CD4-positive, alpha-beta T cell treated with Interleukin-6 for 4 hours (primary cell): ENCODE results near the gene MYEF2.

Source experiments
- DNase-seq: peaks from one replicate; pipeline ENCODE4 v3.0.0-alpha.2; 2020; ENCODE audit warnings: mixed read lengths

The MYEF2 gene

GRCh38 chr15:48144889-48145288 is 33.2 kb downstream of the MYEF2 start:
- DNase-seq, result no peak

- no peak for DNase-seq
Measured at GRCh38 chr15:48143856-48144255, 34.2 kb downstream of the MYEF2 start.

- DNase-seq, result no peak
Measured at GRCh38 chr15:48132874-48133273, 45.2 kb downstream of the MYEF2 start.

GRCh38 chr15:48131324-48131723 is 46.8 kb downstream of the MYEF2 start:
- no peak for DNase-seq

GRCh38 chr15:48126667-48127355 is 51.3 kb downstream of the MYEF2 start:
- DNase-seq, result no peak

- DNase-seq, result no peak
Measured at GRCh38 chr15:48121849-48122248, 56.2 kb downstream of the MYEF2 start.

- DNase-seq, result no peak
Measured at GRCh38 chr15:48120745-48121144, 57.4 kb downstream of the MYEF2 start, which contains the start of gene SLC24A5. SLC24A5 (plus strand) TSS chr15:48120990; CDS start chr15:48121045, 55 bp downstream.

GRCh38 chr15:48119277-48119676 is 58.8 kb downstream of the MYEF2 start:
- no peak for DNase-seq

- no peak for DNase-seq
Measured at GRCh38 chr15:48112242-48112641, 65.9 kb downstream of the MYEF2 start.

- DNase-seq, result no peak
Measured at GRCh38 chr15:48109856-48110531, 68.1 kb downstream of the MYEF2 start.

GRCh38 chr15:48109212-48109611 is 68.9 kb downstream of the MYEF2 start:
- DNase-seq, result no peak

GRCh38 chr15:48105936-48106335 is 72.2 kb downstream of the MYEF2 start:
- no peak for DNase-seq

GRCh38 chr15:48103647-48104046 is 74.4 kb downstream of the MYEF2 start:
- DNase-seq, result no peak

GRCh38 chr15:48102167-48102566 is 75.9 kb downstream of the MYEF2 start:
- no peak for DNase-seq

GRCh38 chr15:48101376-48101961 is 76.6 kb downstream of the MYEF2 start:
- DNase-seq, result no peak

GRCh38 chr15:48097264-48097663 is 80.8 kb downstream of the MYEF2 start:
- no peak for DNase-seq

GRCh38 chr15:48096813-48097212 is 81.3 kb downstream of the MYEF2 start:
- no peak for DNase-seq

GRCh38 chr15:48096355-48096786 is 81.7 kb downstream of the MYEF2 start:
- DNase-seq, result no peak

GRCh38 chr15:48091522-48091921 is 86.6 kb downstream of the MYEF2 start:
- no peak for DNase-seq

GRCh38 chr15:48090666-48091065 is 87.4 kb downstream of the MYEF2 start:
- DNase-seq, result no peak

GRCh38 chr15:48090115-48090514 is 88.0 kb downstream of the MYEF2 start:
- DNase-seq, result no peak

GRCh38 chr15:48089702-48090101 is 88.4 kb downstream of the MYEF2 start:
- no peak for DNase-seq

- no peak for DNase-seq
Measured at GRCh38 chr15:48087844-48088243, 90.3 kb downstream of the MYEF2 start.

- DNase-seq, result no peak
Measured at GRCh38 chr15:48086576-48086975, 91.5 kb downstream of the MYEF2 start.
